ENCODE data around the gene HJURP. TPM values are rescaled to one million over a fixed set of nuclear protein-coding genes. Genes with fewer than 3 reads are reported as not detected.

Gene HJURP
- total RNA-seq, 4 donors from 2014 or later: 0.15 to 3.1 (median 2.5) TPM; not detected in 1

- ATAC-seq: no peak
- 40 to 53% methylated on average over 1 to 7 of the region's 25 CpGs for WGBS, 2 donors (ENCODE audit: low coverage in 1 of 2)
- peaks cover 0 to 6% (median 0%) of the 10 kb centered on the region in 3 donors for H3K9me3 ChIP-seq
- peaks cover 6% of the 10 kb centered on the region for H3K27me3 ChIP-seq
- no peaks in the 10 kb centered on the region for H3K36me3 ChIP-seq
- H3K4me3 ChIP-seq: no peak overlapping the region
- no peak for TF ChIP-seq POLR2A (IDR thresholded peaks at IDR 0.05)
- no peak for TF ChIP-seq CTCF (IDR thresholded peaks at IDR 0.05)
- no peaks in the 10 kb centered on the region for H3K4me1 ChIP-seq
- no peak overlapping the region for H3K27ac ChIP-seq
Measured at GRCh38 chr2:233822781-233823730, 31.3 kb downstream of the HJURP start.

- peaks cover 6% of the 10 kb centered on the region for H3K27me3 ChIP-seq
- H3K9me3 ChIP-seq: peaks cover 0 to 6% (median 0%) of the 10 kb centered on the region in 3 donors
- no peak for TF ChIP-seq POLR2AphosphoS5 (IDR thresholded peaks at IDR 0.05)
- TF ChIP-seq EP300 (IDR thresholded peaks at IDR 0.05): no peak
- TF ChIP-seq CTCF (IDR thresholded peaks at IDR 0.05): no peak
- no peak for TF ChIP-seq POLR2A (IDR thresholded peaks at IDR 0.05)
- no peak overlapping the region for H3K27ac ChIP-seq
- no peaks in the 10 kb centered on the region for H3K36me3 ChIP-seq
- no peaks in the 10 kb centered on the region for H3K4me1 ChIP-seq
- H3K4me3 ChIP-seq: no peak overlapping the region
- no CpG with 5 or more reads among the region's 21 CpGs for WGBS, 2 donors (ENCODE audit: low coverage in 1 of 2)
- no peak for ATAC-seq
Measured at GRCh38 chr2:233822101-233822771, 32.1 kb downstream of the HJURP start.

- no peak for TF ChIP-seq POLR2A (IDR thresholded peaks at IDR 0.05)
- TF ChIP-seq CTCF (IDR thresholded peaks at IDR 0.05): no peak
- WGBS, 2 donors (ENCODE audit: low coverage in 1 of 2): 93% methylated on average over 3 of the region's 8 CpGs; no CpG with 5 or more reads in 1 of the 2 donors
- H3K9me3 ChIP-seq: peaks cover 0 to 7% (median 0%) of the 10 kb centered on the region in 3 donors
- no peaks in the 10 kb centered on the region for H3K36me3 ChIP-seq
- H3K4me3 ChIP-seq: no peak overlapping the region
- H3K27me3 ChIP-seq: peaks cover 6% of the 10 kb centered on the region
- no peak for ATAC-seq
- H3K4me1 ChIP-seq: no peaks in the 10 kb centered on the region
- H3K27ac ChIP-seq: no peak overlapping the region
Measured at GRCh38 chr2:233821709-233822100, 32.6 kb downstream of the HJURP start.

GRCh38 chr2:233821196-233821595 is 33.1 kb downstream of the HJURP start:
- TF ChIP-seq POLR2AphosphoS5 (IDR thresholded peaks at IDR 0.05): no peak
- H3K9me3 ChIP-seq: peaks cover 0 to 10% (median 0%) of the 10 kb centered on the region in 3 donors
- H3K27ac ChIP-seq: no peak overlapping the region
- H3K36me3 ChIP-seq: no peaks in the 10 kb centered on the region
- H3K4me1 ChIP-seq: no peaks in the 10 kb centered on the region
- WGBS, 2 donors (ENCODE audit: low coverage in 1 of 2): 80 to 85% methylated on average over 2 to 3 of the region's 3 CpGs
- no peak for ATAC-seq
- no peak overlapping the region for H3K4me3 ChIP-seq
- H3K27me3 ChIP-seq: peaks cover 6% of the 10 kb centered on the region

GRCh38 chr2:233820774-233821105 is 33.6 kb downstream of the HJURP start:
- TF ChIP-seq POLR2AphosphoS5 (IDR thresholded peaks at IDR 0.05) (no peak), POLR2A (IDR thresholded peaks at IDR 0.05) (no peak), CTCF (IDR thresholded peaks at IDR 0.05) (no peak), EP300 (IDR thresholded peaks at IDR 0.05) (no peak)
- H3K36me3 ChIP-seq: no peaks in the 10 kb centered on the region
- H3K27ac ChIP-seq: no peak overlapping the region
- H3K27me3 ChIP-seq: peaks cover 6% of the 10 kb centered on the region
- H3K4me3 ChIP-seq: no peak overlapping the region
- no peak for ATAC-seq
- WGBS, 2 donors (ENCODE audit: low coverage in 1 of 2): 75 to 78% methylated on average over 5 of the region's 6 CpGs
- H3K9me3 ChIP-seq: peaks cover 0 to 7% (median 0%) of the 10 kb centered on the region in 3 donors
- H3K4me1 ChIP-seq: no peaks in the 10 kb centered on the region

Measured in gastroesophageal sphincter (tissue), 4 donors.